SK-N-SH treated with all-trans-retinoic acid at 6 μM for 48 hours (cell line): ENCODE results near the gene NEBL.

Experiments
- ATAC-seq: fragments of 200-7000 bp; cut with Tn5 transposase; 3 replicates; pipeline ENCODE4 v1.9.1; 2020; ENCODE audit warnings: mild to moderate bottlenecking, moderate library complexity
- ARNTL ChIP-seq: fragments of 450-650 bp; formaldehyde crosslinking; IDR thresholded peaks from 2 replicates; pipeline ENCODE4 v1.5.0; 2020; ENCODE audit warnings: low read depth, mild to moderate bottlenecking, moderate library complexity, borderline replicate concordance
- BACH2 ChIP-seq: fragments of 250-450 bp; sonication (Bioruptor Pico); IDR thresholded peaks from 2 replicates; pipeline ENCODE4 v1.9.0; 2021; ENCODE audit warnings: mild to moderate bottlenecking, borderline replicate concordance
- GLIS3 ChIP-seq: fragments of 250-450 bp; sonication (Bioruptor Pico); IDR thresholded peaks from 2 replicates; pipeline ENCODE4 v1.5.0; 2020; ENCODE audit warnings: mild to moderate bottlenecking, moderate library complexity
- ISL1 ChIP-seq: fragments of 250-450 bp; sonication (Bioruptor Pico); IDR thresholded peaks from 2 replicates; pipeline ENCODE4 v2.1.2; 2022; ENCODE audit warnings: mild to moderate bottlenecking, moderate library complexity
- OSR1 ChIP-seq: fragments of 250-450 bp; sonication (Bioruptor Pico); IDR thresholded peaks from 2 replicates; pipeline ENCODE4 v1.8.0; 2022; ENCODE audit warnings: moderate library complexity, mild to moderate bottlenecking, inconsistent platforms
- PPARA ChIP-seq: fragments of 250-450 bp; sonication (Bioruptor Pico); IDR thresholded peaks from 2 replicates; pipeline ENCODE4 v1.5.0; 2020; ENCODE audit warnings: mild to moderate bottlenecking, borderline replicate concordance
- RARB ChIP-seq: fragments of 250-450 bp; sonication (Bioruptor Pico); IDR thresholded peaks from 2 replicates; pipeline ENCODE4 v1.8.0; 2021; ENCODE audit warnings: mild to moderate bottlenecking, moderate library complexity
- TCF4 ChIP-seq: fragments of 250-450 bp; sonication (Bioruptor Pico); IDR thresholded peaks from 2 replicates; pipeline ENCODE4 v1.8.0; 2021; ENCODE audit warnings: mild to moderate bottlenecking, moderate library complexity, borderline replicate concordance
- TOX ChIP-seq: fragments of 250-450 bp; sonication (Bioruptor Pico); IDR thresholded peaks from 2 replicates; pipeline ENCODE4 v1.8.0; 2021; ENCODE audit warnings: mild to moderate bottlenecking, moderate library complexity, borderline replicate concordance
- ZC3H10 ChIP-seq: fragments of 250-450 bp; sonication (Bioruptor Pico); IDR thresholded peaks from 2 replicates; pipeline ENCODE4 v1.5.1; 2021; ENCODE audit warnings: mild to moderate bottlenecking, moderate library complexity
- ZFP3 ChIP-seq: fragments of 250-450 bp; sonication (Bioruptor Pico); IDR thresholded peaks from 2 replicates; pipeline ENCODE4 v1.5.0; 2020; ENCODE audit warnings: mild to moderate bottlenecking, moderate library complexity
- ZFP30 ChIP-seq: fragments of 450-650 bp; formaldehyde crosslinking; IDR thresholded peaks from 2 replicates; pipeline ENCODE4 v1.5.0; 2022; ENCODE audit warnings: mild to moderate bottlenecking, moderate library complexity
- ZNF565 ChIP-seq: fragments of 450-650 bp; formaldehyde crosslinking; conservative IDR thresholded peaks from 2 replicates; pipeline ENCODE4 v1.5.0; 2020; ENCODE audit warnings: low read depth, mild to moderate bottlenecking, moderate library complexity
- ZNF70 ChIP-seq: fragments of 450-650 bp; formaldehyde crosslinking; IDR thresholded peaks from 2 replicates; pipeline ENCODE4 v1.5.0; 2020; ENCODE audit warnings: mild to moderate bottlenecking, moderate library complexity
- ZNF8 ChIP-seq: fragments of 450-650 bp; formaldehyde crosslinking; IDR thresholded peaks from 2 replicates; pipeline ENCODE4 v1.5.0; 2020; ENCODE audit warnings: mild to moderate bottlenecking, moderate library complexity
- TF ChIP-seq, protein P1 (sequence below): fragments of 250-450 bp; sonication (Bioruptor Pico); IDR thresholded peaks from 2 replicates; pipeline ENCODE4 v1.8.0; 2021; ENCODE audit warnings: low read depth, mild to moderate bottlenecking, moderate library complexity, borderline replicate concordance
- TF ChIP-seq, protein P2 (sequence below): fragments of 250-450 bp; sonication (Bioruptor Pico); IDR thresholded peaks from 2 replicates; pipeline ENCODE4 v1.5.1; 2021; ENCODE audit warnings: mild to moderate bottlenecking, moderate library complexity
- TF ChIP-seq, protein P3 (sequence below): fragments of 250-450 bp; sonication (Bioruptor Pico); IDR thresholded peaks from 2 replicates; pipeline ENCODE4 v1.5.1; 2020; ENCODE audit warnings: low read depth, mild to moderate bottlenecking, moderate library complexity
- TF ChIP-seq, protein P4 (sequence below): fragments of 250-450 bp; sonication (Bioruptor Pico); IDR thresholded peaks from 2 replicates; pipeline ENCODE4 v1.8.0; 2020; ENCODE audit warnings: mild to moderate bottlenecking, moderate library complexity, borderline replicate concordance

NEBL gene

DNA sequence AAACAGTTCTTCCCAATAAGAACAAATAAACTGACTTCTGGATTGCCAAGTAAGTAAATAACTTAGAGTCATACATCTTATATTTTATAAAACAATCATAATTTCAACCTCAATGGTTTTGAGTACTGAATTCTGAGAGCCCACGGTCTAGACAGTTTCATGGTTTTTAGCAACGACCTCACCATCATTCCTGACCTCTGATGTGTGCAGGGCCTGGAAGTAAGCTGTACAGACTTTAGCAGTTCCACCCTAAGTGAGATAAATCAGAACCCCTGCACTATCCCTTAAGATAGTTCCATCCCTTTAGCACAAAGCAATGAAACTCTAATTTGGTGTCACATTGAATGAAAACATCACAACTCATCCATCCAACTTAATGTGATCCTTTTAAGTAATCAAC, 86.0 kb downstream of the NEBL start:
- no peak for ATAC-seq
- TF ChIP-seq RARB (no peak), ZC3H10 (CRISPR knock-in tag) (no peak), BACH2 (CRISPR knock-in tag) (no peak), GLIS3 (no peak), ZNF70 (CRISPR knock-in tag) (no peak)

DNA sequence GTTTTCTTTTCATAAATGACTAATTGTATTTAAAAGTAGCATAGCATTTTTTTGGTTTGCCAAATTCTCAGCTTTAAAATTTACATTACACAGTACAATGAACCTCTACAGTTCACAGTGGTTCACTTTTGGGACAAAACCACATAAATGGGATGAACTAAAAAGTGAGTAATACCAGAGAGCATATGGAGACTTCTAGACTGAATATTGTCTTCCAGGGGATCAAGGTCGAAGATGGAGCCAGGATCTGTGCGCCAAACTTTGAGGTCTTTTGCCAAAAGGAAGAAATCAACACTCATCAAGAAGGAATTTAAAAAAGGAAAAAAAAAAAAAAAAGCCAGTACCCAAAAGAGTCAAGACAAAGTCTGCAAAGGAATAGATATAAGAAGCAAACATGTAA, 87.5 kb downstream of the NEBL start:
- TF ChIP-seq OSR1 (CRISPR knock-in tag) (no peak), ZNF70 (CRISPR knock-in tag) (no peak), ZNF8 (CRISPR knock-in tag) (no peak), GLIS3 (no peak), ZC3H10 (CRISPR knock-in tag) (no peak), TOX (CRISPR knock-in tag) (no peak), ISL1 (CRISPR knock-in tag) (no peak), BACH2 (CRISPR knock-in tag) (no peak), RARB (no peak), ARNTL (CRISPR knock-in tag) (no peak), ZNF565 (no peak), ZFP3 (CRISPR knock-in tag) (no peak)
- TF ChIP-seq, protein P1, sequence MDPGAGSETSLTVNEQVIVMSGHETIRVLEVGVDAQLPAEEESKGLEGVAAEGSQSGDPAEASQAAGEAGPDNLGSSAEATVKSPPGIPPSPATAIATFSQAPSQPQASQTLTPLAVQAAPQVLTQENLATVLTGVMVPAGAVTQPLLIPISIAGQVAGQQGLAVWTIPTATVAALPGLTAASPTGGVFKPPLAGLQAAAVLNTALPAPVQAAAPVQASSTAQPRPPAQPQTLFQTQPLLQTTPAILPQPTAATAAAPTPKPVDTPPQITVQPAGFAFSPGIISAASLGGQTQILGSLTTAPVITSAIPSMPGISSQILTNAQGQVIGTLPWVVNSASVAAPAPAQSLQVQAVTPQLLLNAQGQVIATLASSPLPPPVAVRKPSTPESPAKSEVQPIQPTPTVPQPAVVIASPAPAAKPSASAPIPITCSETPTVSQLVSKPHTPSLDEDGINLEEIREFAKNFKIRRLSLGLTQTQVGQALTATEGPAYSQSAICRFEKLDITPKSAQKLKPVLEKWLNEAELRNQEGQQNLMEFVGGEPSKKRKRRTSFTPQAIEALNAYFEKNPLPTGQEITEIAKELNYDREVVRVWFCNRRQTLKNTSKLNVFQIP (CRISPR knock-in tag): no peak
- TF ChIP-seq, protein P2, sequence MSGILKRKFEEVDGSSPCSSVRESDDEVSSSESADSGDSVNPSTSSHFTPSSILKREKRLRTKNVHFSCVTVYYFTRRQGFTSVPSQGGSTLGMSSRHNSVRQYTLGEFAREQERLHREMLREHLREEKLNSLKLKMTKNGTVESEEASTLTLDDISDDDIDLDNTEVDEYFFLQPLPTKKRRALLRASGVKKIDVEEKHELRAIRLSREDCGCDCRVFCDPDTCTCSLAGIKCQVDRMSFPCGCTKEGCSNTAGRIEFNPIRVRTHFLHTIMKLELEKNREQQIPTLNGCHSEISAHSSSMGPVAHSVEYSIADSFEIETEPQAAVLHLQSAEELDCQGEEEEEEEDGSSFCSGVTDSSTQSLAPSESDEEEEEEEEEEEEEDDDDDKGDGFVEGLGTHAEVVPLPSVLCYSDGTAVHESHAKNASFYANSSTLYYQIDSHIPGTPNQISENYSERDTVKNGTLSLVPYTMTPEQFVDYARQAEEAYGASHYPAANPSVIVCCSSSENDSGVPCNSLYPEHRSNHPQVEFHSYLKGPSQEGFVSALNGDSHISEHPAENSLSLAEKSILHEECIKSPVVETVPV (CRISPR knock-in tag): no peak
- no peak for ATAC-seq

DNA sequence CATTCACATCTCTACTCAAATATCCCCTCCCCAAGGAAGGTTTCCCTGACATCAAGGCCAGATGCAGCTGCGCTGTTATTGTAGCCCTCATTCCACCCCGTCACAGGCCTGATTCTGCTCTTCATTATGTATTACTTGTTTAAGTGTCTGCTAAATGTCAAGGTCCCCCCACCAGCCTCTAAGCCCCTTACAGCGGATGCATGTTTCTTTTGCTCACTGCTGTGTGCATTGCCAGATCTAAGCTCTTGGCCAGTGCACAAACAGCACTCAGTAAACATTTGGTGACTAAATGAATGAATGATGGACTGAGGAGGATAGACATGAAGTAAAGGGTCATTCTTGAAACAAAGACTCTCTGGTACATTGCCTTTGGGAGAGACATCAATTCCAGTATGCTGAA, 90.6 kb downstream of the NEBL start:
- ATAC-seq: no peak
- TF ChIP-seq BACH2 (CRISPR knock-in tag): no peak
- TF ChIP-seq, protein P3, sequence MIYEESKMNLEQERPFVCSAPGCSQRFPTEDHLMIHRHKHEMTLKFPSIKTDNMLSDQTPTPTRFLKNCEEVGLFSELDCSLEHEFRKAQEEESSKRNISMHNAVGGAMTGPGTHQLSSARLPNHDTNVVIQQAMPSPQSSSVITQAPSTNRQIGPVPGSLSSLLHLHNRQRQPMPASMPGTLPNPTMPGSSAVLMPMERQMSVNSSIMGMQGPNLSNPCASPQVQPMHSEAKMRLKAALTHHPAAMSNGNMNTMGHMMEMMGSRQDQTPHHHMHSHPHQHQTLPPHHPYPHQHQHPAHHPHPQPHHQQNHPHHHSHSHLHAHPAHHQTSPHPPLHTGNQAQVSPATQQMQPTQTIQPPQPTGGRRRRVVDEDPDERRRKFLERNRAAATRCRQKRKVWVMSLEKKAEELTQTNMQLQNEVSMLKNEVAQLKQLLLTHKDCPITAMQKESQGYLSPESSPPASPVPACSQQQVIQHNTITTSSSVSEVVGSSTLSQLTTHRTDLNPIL: no peak
- TF ChIP-seq ZNF565: no peak
- no peak for TF ChIP-seq TCF4 (CRISPR knock-in tag)
- TF ChIP-seq ISL1 (CRISPR knock-in tag): no peak
- no peak for TF ChIP-seq TOX (CRISPR knock-in tag)
- TF ChIP-seq, protein P2 (CRISPR knock-in tag): no peak
- TF ChIP-seq ZC3H10 (CRISPR knock-in tag): no peak
- TF ChIP-seq, all 23 proteins: peak for 0

DNA sequence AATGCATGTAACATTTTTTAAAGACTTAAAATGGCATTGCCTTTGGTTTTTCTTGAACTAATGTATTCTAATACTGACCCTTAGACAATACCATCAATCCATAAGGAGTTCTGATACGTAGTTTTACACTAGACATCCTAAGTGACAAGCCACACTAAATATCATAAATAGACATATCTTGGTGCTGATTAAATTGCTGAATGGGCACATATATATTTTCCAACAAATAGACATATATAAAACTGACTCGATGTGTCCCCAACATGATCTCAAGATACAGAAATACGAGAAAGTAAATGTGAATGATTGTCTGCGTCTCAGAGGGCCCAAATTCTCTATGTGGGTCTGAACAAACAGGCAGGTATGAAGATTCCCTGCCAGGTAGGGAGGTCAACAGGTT, 99.8 kb downstream of the NEBL start:
- TF ChIP-seq ZNF70 (CRISPR knock-in tag): no peak
- no peak for TF ChIP-seq GLIS3
- ATAC-seq: no peak

DNA sequence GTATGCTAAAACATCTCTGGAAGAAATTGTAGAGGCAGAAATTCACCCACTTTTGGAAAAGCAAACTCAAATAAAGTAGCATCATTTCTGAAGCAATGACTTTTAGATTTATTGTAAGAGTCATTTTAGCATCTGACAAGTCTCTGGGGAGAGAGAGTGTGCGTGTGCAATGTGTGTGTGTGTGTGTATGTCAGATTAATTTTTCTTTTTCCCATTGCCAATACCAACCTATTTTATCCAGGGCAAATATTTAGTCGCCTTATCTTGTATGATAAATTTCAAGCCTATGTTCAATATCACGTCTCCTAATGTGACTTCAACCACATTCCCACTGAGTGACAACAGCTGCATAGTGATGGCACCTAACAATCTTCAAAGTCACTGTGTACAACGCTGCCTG, 101.7 kb downstream of the NEBL start:
- no peak for ATAC-seq

More for the DNA sequence above, 101.7 kb downstream of the NEBL start:
- TF ChIP-seq, protein P3: no peak
- TF ChIP-seq, protein P1 (CRISPR knock-in tag): no peak
- TF ChIP-seq ZFP3 (CRISPR knock-in tag) (no peak), OSR1 (CRISPR knock-in tag) (no peak), ZC3H10 (CRISPR knock-in tag) (no peak), PPARA (no peak), ZFP30 (CRISPR knock-in tag) (no peak)
- TF ChIP-seq, protein P4, sequence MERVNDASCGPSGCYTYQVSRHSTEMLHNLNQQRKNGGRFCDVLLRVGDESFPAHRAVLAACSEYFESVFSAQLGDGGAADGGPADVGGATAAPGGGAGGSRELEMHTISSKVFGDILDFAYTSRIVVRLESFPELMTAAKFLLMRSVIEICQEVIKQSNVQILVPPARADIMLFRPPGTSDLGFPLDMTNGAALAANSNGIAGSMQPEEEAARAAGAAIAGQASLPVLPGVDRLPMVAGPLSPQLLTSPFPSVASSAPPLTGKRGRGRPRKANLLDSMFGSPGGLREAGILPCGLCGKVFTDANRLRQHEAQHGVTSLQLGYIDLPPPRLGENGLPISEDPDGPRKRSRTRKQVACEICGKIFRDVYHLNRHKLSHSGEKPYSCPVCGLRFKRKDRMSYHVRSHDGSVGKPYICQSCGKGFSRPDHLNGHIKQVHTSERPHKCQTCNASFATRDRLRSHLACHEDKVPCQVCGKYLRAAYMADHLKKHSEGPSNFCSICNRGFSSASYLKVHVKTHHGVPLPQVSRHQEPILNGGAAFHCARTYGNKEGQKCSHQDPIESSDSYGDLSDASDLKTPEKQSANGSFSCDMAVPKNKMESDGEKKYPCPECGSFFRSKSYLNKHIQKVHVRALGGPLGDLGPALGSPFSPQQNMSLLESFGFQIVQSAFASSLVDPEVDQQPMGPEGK (CRISPR knock-in tag): no peak
